A549 (cell line): ENCODE results near the gene OPN1MW3. TPM values are rescaled to one million over a fixed set of nuclear protein-coding genes. Genes with fewer than 3 reads are reported as not detected.

ENCODE experiments used
- ATAC-seq, 2 experiments: fragments of 200-7000 bp in 1 of 2; fragments of >200 bp in 1 of 2; cut with Nextera tagmentation in 1 of 2; cut with Tn5 transposase in 1 of 2; 3 replicates each; pipeline versions ENCODE4 v1.8.0 to v1.9.1; 2018 to 2020; ENCODE audit warnings: mild to moderate bottlenecking in 1 of 2, moderate library complexity in 1 of 2
- CTCF ChIA-PET: fragments of 300-600 bp; sonication (Branson Sonifier 250); formaldehyde crosslinking; extraction: SDS; loops from one replicate; lab custom pipeline; 2021; ENCODE audit warnings: antibody characterized with exemption, inconsistent platforms; lab: Yijun Ruan, JAX
- POLR2A ChIA-PET: fragments of 350-600 bp; formaldehyde crosslinking; extraction: SDS; loops from one replicate; lab custom pipeline; 2021; ENCODE audit warnings: antibody characterized with exemption, inconsistent platforms; lab: Yijun Ruan, JAX
- DNase-seq, 2 experiments: peaks; one replicate each; pipeline versions ENCODE4 v3.0.0 to v3.0.0-alpha.2; 2011 to 2016; ENCODE audit warnings: low read depth in 1 of 2, low spot score in 1 of 2
- FAIRE-seq: peaks from 2 replicates; lab custom pipeline; 2011; peaks lifted over from hg19 to GRCh38; lab: Jason Lieb, UNC
- H3K27ac ChIP-seq, 2 experiments: fragments of >200 bp; sonication (Bioruptor Twin); formaldehyde crosslinking; 3 replicates each; pipeline ENCODE4 v1.5.1; 2016 to 2017
- H3K4me1 ChIP-seq: fragments of >200 bp; sonication (Bioruptor Twin); formaldehyde crosslinking; 3 replicates; pipeline ENCODE4 v1.6.1; 2016
- H3K4me2 ChIP-seq: fragments of >200 bp; sonication (Bioruptor Twin); formaldehyde crosslinking; 3 replicates; pipeline ENCODE4 v1.6.1; 2016
- H3K4me3 ChIP-seq: fragments of >200 bp; sonication (Bioruptor Twin); formaldehyde crosslinking; 3 replicates; pipeline ENCODE4 v1.5.1; 2016
- H3K9me3 ChIP-seq: fragments of >200 bp; sonication (Bioruptor Twin); formaldehyde crosslinking; 3 replicates; pipeline ENCODE4 v1.6.1; 2016
- BHLHE40 ChIP-seq: IDR thresholded peaks from 2 replicates; pipeline ENCODE4 v1.6.1; 2012; ENCODE audit warnings: low read depth, low read length, inconsistent platforms
- CEBPB ChIP-seq, 2 experiments: fragments of >200 bp in 1 of 2; sonication (Bioruptor Twin) in 1 of 2; formaldehyde crosslinking in 1 of 2; IDR thresholded peaks; 2 replicates each; pipeline ENCODE4 v1.6.1; 2012 to 2016
- CHD2 ChIP-seq: fragments of 150-350 bp; IDR thresholded peaks from 2 replicates; pipeline ENCODE4 v1.6.1; 2014; ENCODE audit warnings: low read length; ENCODE audit not compliant: partially characterized antibody
- EHF ChIP-seq: fragments of 250-450 bp; sonication (Bioruptor Pico); IDR thresholded peaks from 2 replicates; pipeline ENCODE4 v1.5.0; 2020; ENCODE audit warnings: mild to moderate bottlenecking
- EP300 ChIP-seq, 2 experiments: fragments of >200 bp; sonication (Bioruptor Twin); formaldehyde crosslinking; IDR thresholded peaks; 2 replicates in 1 of 2; 3 replicates in 1 of 2; pipeline ENCODE4 v1.6.1; 2016 to 2017
- FOSL2 ChIP-seq, 2 experiments: fragments of 450-650 bp in 1 of 2; fragments of >200 bp in 1 of 2; sonication (Bioruptor Twin) in 1 of 2; formaldehyde crosslinking; IDR thresholded peaks; 2 replicates each; pipeline versions ENCODE4 v1.5.0 to v1.6.1; 2016 to 2020; ENCODE audit warnings: mild to moderate bottlenecking in 1 of 2, moderate library complexity in 1 of 2
- HOXA7 ChIP-seq: fragments of 250-450 bp; sonication (Bioruptor Pico); IDR thresholded peaks from 2 replicates; pipeline ENCODE4 v1.5.0; 2020; ENCODE audit warnings: mild to moderate bottlenecking, moderate library complexity
- JUN ChIP-seq, 2 experiments: fragments of >200 bp; sonication (Bioruptor Twin); formaldehyde crosslinking; IDR thresholded peaks; 2 replicates in 1 of 2; 3 replicates in 1 of 2; pipeline ENCODE4 v1.6.1; 2016 to 2017
- KDM5A ChIP-seq: fragments of 200-600 bp; sonication (generic); IDR thresholded peaks from 2 replicates; pipeline ENCODE4 v1.6.1; 2016; ENCODE audit warnings: antibody characterized with exemption, mild to moderate bottlenecking
- NFE2L2 ChIP-seq: fragments of 150-350 bp; conservative IDR thresholded peaks from 2 replicates; pipeline ENCODE4 v1.6.1; 2014; ENCODE audit warnings: low read length
- PBX3 ChIP-seq: IDR thresholded peaks from 2 replicates; pipeline ENCODE4 v1.6.1; 2012
- POLR2A ChIP-seq: IDR thresholded peaks from 2 replicates; pipeline ENCODE4 v1.6.1; 2012; ENCODE audit warnings: mild to moderate bottlenecking, low read length
- TFCP2L1 ChIP-seq: fragments of 250-450 bp; sonication (Bioruptor Pico); IDR thresholded peaks from 2 replicates; pipeline ENCODE4 v1.5.0; 2021; ENCODE audit warnings: mild to moderate bottlenecking
- ZFP36 ChIP-seq: fragments of 450-650 bp; IDR thresholded peaks from 2 replicates; pipeline ENCODE4 v1.6.1; 2014; ENCODE audit warnings: borderline replicate concordance; ENCODE audit not compliant: partially characterized antibody
- ZNF302 ChIP-seq: fragments of 250-450 bp; sonication (Bioruptor Pico); IDR thresholded peaks from 2 replicates; pipeline ENCODE4 v1.9.0; 2021; ENCODE audit warnings: inconsistent platforms, mild to moderate bottlenecking, moderate library complexity
- whole genome bisulfite sequencing: methylation state at CpG from one replicate; pipeline ENCODE4 v1.1.6; 2017; ENCODE audit errors: missing lambda C conversion rate; 5-methylcytosine and 5-hydroxymethylcytosine counted together
- polyA plus RNA-seq, 4 experiments: library from polyadenylated mRNA; depleted of rRNA in 3 of 4; stranded (reverse); fragments of >200 nt; fragmentation: RNase III in 1 of 4; extraction: RNeasy Plus Mini Kit Qiagen cat#74134 plus additional on column Dnase treatment in 1 of 4; gene quantifications; 2 replicates in 3 of 4; 3 replicates in 1 of 4; pipeline ENCODE4 v1.2.3, GENCODE V29; 2011 to 2017
- TF ChIP-seq, protein P1 (sequence below): fragments of >200 bp; sonication (Bioruptor Twin); formaldehyde crosslinking; IDR thresholded peaks from 3 replicates; pipeline ENCODE4 v1.6.1; 2016
- TF ChIP-seq, protein P2 (sequence below): fragments of 200-600 bp; sonication (generic); IDR thresholded peaks from 2 replicates; pipeline ENCODE4 v1.6.1; 2016; ENCODE audit warnings: antibody characterized with exemption, mild to moderate bottlenecking, moderate library complexity
- TF ChIP-seq, protein P3 (sequence below): IDR thresholded peaks from 2 replicates; pipeline ENCODE4 v1.6.1; 2012

The OPN1MW3 gene
- polyA plus RNA-seq, 2 of the 4 experiments (the other 2 are of a cell fraction): not detected

GRCh38 chrX:154313147-154313546 lies 55.8 kb downstream of the OPN1MW3 start:
- Histone ChIP-seq H3K4me3 (no peak overlapping the region), H3K4me2 (no peak overlapping the region), H3K27ac (no peak overlapping the region), H3K9me3 (no peaks in the 10 kb centered on the region)
- FAIRE-seq: no peak
- no peak for DNase-seq
- ATAC-seq: no peak
- 80% methylated on average over 5 of the region's 5 CpGs for WGBS
- no peak for TF ChIP-seq ZFP36
- TF ChIP-seq, all 56 proteins: peak for 0
- H3K4me1 ChIP-seq: no peaks in the 10 kb centered on the region
- CTCF ChIA-PET: interaction anchor here (0.8 to 1.0 kb wide), 2 partner anchors 9 to 16 kb away, joined by 3 read pairs; no protein-coding TSS in a partner anchor
- POLR2A ChIA-PET: no interaction called here

DNA sequence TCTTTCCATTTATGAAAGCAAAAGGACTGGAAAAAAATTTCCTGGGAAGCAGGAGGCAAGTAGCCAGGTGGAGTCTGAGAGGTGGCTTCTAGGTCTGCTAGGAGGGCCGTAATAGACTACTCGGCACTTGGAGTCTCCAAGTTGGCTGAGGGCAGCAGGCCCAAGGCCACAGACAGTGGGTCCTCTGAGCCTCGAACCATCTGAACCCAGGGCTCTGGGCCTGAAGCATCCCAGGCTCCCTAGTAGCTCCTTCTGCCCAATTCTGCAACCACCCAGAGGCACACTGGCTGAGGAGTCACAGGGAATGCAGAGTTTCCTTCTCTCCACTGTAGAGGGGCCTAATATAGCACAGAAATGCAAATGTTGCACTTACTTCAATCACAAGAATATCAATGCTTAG lies 58.0 kb downstream of the OPN1MW3 start:
- no peaks in the 10 kb centered on the region for H3K4me1 ChIP-seq
- ChIA-PET CTCF (interaction anchor here (4.8 kb wide), 1 partner anchor 9 kb away, joined by 30 read pairs; no protein-coding TSS in a partner anchor), POLR2A (no interaction called here)
- DNase-seq (no peak), ATAC-seq (no peak), FAIRE-seq (no peak)
- TF ChIP-seq EHF (CRISPR knock-in tag): no peak
- TF ChIP-seq CHD2: no peak
- no peak for TF ChIP-seq JUN (IDR thresholded peaks at IDR 0.05)
- no peak for TF ChIP-seq FOSL2 (IDR thresholded peaks at IDR 0.05)
- TF ChIP-seq FOSL2 (CRISPR knock-in tag; IDR thresholded peaks at IDR 0.05): no peak
- TF ChIP-seq PBX3: no peak
- no peak for TF ChIP-seq TFCP2L1 (CRISPR knock-in tag)
- TF ChIP-seq, protein P1, sequence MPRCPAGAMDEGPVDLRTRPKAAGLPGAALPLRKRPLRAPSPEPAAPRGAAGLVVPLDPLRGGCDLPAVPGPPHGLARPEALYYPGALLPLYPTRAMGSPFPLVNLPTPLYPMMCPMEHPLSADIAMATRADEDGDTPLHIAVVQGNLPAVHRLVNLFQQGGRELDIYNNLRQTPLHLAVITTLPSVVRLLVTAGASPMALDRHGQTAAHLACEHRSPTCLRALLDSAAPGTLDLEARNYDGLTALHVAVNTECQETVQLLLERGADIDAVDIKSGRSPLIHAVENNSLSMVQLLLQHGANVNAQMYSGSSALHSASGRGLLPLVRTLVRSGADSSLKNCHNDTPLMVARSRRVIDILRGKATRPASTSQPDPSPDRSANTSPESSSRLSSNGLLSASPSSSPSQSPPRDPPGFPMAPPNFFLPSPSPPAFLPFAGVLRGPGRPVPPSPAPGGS: no peak
- TF ChIP-seq, protein P2, sequence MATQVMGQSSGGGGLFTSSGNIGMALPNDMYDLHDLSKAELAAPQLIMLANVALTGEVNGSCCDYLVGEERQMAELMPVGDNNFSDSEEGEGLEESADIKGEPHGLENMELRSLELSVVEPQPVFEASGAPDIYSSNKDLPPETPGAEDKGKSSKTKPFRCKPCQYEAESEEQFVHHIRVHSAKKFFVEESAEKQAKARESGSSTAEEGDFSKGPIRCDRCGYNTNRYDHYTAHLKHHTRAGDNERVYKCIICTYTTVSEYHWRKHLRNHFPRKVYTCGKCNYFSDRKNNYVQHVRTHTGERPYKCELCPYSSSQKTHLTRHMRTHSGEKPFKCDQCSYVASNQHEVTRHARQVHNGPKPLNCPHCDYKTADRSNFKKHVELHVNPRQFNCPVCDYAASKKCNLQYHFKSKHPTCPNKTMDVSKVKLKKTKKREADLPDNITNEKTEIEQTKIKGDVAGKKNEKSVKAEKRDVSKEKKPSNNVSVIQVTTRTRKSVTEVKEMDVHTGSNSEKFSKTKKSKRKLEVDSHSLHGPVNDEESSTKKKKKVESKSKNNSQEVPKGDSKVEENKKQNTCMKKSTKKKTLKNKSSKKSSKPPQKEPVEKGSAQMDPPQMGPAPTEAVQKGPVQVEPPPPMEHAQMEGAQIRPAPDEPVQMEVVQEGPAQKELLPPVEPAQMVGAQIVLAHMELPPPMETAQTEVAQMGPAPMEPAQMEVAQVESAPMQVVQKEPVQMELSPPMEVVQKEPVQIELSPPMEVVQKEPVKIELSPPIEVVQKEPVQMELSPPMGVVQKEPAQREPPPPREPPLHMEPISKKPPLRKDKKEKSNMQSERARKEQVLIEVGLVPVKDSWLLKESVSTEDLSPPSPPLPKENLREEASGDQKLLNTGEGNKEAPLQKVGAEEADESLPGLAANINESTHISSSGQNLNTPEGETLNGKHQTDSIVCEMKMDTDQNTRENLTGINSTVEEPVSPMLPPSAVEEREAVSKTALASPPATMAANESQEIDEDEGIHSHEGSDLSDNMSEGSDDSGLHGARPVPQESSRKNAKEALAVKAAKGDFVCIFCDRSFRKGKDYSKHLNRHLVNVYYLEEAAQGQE: no peak
- no peak for TF ChIP-seq ZNF302 (CRISPR knock-in tag)
- no peak for TF ChIP-seq CEBPB (IDR thresholded peaks at IDR 0.05)
- no peak for TF ChIP-seq BHLHE40
- no peak for TF ChIP-seq POLR2A
- TF ChIP-seq, protein P3, sequence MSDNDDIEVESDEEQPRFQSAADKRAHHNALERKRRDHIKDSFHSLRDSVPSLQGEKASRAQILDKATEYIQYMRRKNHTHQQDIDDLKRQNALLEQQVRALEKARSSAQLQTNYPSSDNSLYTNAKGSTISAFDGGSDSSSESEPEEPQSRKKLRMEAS: no peak
- no peak for TF ChIP-seq HOXA7 (CRISPR knock-in tag)
- TF ChIP-seq EP300 (IDR thresholded peaks at IDR 0.05): no peak
- no peak for TF ChIP-seq NFE2L2
- TF ChIP-seq KDM5A: no peak
- H3K27ac ChIP-seq: no peak overlapping the region
- no peak overlapping the region for H3K4me3 ChIP-seq
- no peak overlapping the region for H3K4me2 ChIP-seq
- 62% methylated on average over 3 of the region's 3 CpGs for WGBS
- no peaks in the 10 kb centered on the region for H3K9me3 ChIP-seq
